HG03175 (cell line): Measurements from ENCODE around the gene MRPL38.
A peak's percentile ranks its signal among the peaks of the same experiment; 100 is the strongest.
"Not testable (repeated sequence)": the region's sequence is repeated elsewhere in the genome, so short reads cannot be mapped to it uniquely, and the experiment has no call there.

Source experiments
- ATAC-seq: cut with Tn5 transposase; IDR thresholded peaks from one replicate; pipeline ENCODE4 v1.9.1; 2021; ENCODE audit warnings: mild to moderate bottlenecking, moderate library complexity; ENCODE audit not compliant: unreplicated experiment

The MRPL38 gene

DNA sequence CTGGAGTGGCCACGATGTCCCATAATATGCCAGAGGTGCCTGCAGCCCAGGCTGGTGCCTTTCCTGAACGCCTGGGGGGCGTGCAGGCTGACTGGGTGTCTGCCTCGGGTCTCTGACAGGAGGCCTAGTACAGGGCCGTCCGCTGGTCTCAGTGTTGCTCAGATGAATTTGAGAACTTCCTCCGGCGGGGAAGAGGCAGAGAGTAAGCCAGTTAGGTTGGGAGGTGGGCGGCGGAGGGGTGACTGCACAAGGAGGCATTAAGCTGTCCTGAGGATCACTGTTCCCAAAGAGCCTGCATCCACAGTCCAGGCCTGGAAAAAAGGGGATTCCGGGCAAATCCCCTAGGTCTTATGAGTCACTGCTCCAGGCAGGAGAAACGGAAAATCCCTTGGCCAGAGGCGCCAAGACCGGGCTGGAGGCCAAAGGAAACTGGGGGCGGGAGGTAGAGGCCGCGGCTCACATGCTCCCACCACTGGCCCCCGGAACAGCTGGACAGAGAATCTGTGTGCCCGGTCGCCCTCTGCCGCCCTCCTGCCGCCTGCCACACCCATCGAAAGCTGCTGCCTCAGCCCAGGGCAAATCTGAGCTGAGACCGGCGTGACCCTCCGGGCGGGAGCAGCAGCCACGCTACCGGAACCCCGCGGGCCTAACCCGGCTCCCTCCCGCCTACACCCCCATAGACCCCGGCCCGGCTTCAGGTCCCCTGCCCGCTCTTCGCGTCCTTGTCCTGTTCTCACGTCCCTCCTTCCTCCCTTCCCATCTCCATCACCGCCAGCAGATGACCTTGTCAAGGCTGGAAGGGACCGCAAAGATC is 27.5 kb downstream of the MRPL38 start:
- ATAC-seq = no peak

DNA sequence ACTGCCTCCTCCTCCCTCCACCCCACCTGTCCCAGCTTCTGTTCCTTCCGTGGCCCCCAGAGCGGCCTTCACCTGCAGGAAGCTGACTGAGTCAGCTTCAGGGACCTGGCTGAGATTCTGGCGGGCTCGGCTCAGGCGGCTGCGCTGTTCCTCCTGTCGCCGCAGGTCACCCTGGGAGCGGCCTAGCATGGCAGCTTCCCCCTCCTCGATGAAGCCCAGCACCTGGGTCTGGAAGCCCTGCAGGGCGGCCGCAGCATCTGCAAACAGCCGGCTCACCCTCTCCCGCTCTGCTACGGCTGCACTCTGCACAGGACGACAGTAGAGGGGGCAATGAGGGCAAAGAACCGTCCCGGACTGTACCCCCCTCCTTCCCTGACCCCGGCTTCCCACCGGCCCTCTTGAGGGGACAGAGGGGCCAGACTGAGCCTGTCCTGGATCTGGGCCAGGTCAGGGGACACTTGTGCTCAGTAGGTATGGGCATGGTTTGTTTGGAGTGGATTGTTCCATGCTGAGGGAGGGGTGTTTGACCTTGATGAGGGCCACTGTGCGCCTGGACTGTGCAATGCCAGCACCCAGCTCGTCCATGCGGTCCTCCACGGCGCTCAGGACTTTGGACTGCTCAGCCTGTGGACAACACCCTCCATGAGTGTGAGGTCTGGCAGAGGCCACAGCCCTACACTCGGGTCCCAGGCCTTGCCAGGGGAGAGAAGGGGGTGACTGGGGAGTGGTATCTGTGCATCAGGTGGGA is 28.3 kb downstream of the MRPL38 start:
- no peak for ATAC-seq

GRCh38 chr17:75875940-75876189 is 28.8 kb downstream of the MRPL38 start:
- ATAC-seq = no peak

- no peak for ATAC-seq
Observed at GRCh38 chr17:75875182-75875939, 29.3 kb downstream of the MRPL38 start.

DNA sequence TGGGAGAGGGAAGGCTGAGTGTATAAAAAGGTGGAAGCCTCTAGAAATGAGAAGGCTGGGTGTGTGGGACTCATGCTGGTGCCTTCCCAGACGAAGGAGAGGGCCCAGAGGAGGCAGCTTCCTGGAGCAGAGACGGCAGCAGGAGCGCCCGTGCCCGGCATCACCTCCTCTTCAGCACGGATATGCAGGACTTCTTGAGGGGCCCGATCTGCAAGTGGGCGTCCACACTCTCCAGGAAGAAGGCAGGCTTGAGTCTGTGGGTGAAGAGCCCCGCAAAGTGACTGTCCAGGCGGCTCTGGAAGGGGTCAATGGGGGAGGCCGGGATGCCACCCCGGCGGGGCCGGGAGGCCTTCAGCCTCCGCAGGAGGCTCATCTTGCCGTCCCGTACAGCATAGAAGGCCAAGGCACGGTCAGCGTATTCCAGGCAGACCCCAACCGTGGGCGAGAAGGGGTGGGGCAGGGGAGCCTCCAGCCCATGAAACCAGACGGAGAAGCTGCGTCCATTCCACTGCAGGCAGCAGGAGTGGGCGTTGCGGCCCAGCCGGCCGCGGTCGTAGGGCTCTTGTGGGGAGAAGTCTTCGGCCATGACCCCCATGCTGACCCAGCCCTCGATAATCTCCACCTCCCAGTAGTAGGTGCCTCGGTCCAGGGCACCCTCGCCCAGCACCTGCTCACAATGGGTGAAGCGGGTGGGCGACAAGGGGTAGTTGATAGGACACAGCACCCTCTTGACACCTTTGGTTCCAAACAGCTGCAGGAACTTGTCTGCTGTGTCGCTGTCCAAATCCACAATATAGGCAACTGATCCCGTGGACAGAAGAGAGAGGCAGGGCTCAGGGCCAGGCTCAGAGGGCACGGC is 30.1 kb downstream of the MRPL38 start:
- ATAC-seq = no peak

DNA sequence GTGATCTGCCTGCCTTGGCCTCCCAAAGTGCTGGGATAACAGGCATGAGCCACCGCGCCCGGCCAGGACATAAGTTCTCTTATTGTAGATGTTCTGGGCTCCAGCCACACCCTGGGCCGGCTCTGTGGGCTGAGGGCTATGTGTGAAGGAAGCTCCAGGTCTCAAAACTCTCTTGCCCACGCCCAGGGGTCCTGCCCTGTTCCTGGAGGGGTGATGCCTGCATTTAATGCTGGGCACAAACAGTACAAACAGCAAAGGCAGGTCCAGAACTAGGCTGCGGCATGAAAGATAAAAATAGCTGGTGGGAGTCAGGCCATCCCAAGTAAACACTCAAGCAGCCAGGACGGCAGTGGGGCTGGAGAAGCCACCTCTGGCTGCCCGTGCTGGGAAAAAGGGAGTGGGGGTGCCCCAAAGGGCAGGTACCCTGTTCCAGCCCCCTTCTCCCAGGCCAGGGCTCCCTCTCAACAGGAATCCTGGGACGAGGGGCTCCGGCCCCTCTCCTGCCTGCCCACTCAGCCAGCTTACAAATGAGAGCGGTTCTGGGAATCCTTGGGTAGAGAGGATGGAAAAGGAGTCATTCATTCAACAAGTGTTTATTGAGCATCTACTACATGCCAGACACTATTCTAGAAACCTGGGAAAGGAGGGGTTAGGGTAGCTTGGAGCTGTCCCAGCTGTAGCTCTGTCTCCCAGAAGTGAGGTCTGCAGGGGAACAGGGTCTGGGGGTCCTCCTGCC is 30.9 kb downstream of the MRPL38 start:
- no peak for ATAC-seq

- no peak for ATAC-seq
Observed at GRCh38 chr17:75872434-75873351, 32.0 kb downstream of the MRPL38 start.

DNA sequence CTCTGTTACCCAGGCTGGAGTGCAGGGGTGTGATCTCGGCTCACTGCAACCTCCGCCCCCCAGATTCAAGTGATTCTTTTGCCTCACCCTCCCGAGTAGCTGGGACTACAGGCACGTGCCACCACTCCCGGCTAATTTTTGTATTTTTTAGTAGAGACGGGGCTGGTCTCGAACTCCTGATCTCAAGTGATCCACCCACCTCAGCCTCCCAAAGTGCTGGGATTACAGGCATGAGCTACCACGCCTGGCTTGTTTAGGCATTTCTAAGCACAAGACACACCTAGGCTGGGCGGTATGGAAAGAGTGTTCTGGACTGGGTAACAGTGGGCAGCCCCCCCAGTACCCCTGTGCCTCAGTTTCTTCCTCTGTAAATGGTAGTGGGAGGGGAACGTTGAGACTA is 34.5 kb downstream of the MRPL38 start:
- not testable (repeated sequence) for ATAC-seq

DNA sequence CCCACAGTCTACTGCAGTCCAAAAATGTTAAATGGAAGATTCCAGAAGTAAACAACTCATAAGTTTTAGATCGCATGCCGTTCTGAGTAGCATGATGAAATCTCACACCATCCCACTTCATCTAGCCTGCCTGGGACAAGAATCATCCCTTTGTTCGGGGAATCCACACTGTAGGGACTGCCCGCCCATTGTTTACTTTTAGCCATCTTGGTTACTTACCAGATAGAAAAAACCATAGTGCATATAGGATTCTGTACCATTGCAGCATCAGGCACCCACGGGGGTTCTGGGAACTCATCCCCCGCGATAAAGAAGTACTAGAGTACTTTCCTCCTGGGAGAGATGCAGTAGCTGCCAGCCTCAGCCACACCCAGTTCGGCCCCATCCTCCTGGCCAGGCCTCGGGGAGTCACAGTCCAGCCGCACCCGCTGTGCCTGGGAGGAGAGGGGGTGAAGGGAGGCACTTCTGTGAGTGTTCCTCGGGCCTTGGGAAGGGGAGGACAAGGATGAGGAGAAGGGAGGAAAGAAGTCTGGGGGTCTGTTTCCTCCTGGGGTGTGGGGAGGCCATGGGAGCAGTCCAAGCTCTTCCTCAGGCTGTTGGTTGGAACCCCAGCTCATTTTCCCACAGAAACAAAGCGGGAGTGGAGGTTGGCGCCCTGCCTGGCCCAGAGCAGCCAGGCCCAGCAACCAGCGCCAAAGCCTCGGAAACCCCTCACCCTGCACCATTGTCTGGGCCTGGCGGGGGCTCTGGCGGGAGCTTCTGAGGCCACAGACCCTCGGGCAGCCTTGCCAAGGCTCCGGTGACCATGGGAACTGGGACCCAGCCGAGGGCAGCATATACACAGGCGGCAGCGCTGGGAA is 35.2 kb downstream of the MRPL38 start:
- no peak for ATAC-seq

GRCh38 chr17:75868730-75869281 is 35.9 kb downstream of the MRPL38 start:
- not testable (repeated sequence) for ATAC-seq

DNA sequence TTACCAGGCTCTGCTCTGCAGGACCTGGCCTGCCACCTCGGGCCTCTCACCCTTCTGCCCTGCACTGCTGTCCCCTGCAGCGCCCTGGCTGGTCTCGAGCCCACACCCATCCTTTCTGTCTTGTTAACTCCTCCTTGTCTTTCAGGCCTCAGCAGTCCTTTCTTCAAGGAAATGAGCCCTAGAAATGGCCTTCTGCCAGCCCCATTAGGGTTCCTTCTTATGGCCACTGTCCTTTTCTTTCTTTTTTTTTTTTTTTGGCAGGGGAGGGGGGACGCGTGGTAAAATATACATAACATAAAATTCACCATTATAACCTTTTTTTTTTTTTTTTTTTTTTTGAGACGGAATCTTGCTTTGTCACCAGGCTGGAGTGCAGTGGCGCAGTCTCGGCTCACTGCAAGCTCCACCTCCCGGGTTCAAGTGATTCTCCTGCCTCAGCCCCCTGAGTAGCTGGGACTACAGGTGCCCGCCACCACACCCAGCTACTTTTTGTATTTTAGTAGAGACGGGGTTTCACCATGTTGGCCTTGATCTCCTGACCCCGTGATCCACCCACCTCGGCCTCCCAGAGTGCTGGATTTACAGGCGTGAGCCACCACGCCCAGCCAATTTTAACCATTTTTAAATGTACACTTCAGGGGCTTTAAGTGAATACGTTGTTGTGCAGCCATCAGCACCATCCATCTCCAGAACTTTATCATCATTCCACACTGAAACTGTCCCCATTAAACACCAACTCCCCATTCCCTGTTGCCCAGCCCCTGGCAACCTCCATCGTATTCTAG is 39.1 kb downstream of the MRPL38 start:
- not testable (repeated sequence) for ATAC-seq

GRCh38 chr17:75864887-75865286 is 39.8 kb downstream of the MRPL38 start:
- peak; percentile 17 for ATAC-seq

GRCh38 chr17:75864448-75864871 is 40.2 kb downstream of the MRPL38 start:
- peak; percentile 85 for ATAC-seq

GRCh38 chr17:75861927-75862317 is 42.8 kb downstream of the MRPL38 start:
- no peak for ATAC-seq

- not testable (repeated sequence) for ATAC-seq
Observed at GRCh38 chr17:75859358-75859757, 45.3 kb downstream of the MRPL38 start.

DNA sequence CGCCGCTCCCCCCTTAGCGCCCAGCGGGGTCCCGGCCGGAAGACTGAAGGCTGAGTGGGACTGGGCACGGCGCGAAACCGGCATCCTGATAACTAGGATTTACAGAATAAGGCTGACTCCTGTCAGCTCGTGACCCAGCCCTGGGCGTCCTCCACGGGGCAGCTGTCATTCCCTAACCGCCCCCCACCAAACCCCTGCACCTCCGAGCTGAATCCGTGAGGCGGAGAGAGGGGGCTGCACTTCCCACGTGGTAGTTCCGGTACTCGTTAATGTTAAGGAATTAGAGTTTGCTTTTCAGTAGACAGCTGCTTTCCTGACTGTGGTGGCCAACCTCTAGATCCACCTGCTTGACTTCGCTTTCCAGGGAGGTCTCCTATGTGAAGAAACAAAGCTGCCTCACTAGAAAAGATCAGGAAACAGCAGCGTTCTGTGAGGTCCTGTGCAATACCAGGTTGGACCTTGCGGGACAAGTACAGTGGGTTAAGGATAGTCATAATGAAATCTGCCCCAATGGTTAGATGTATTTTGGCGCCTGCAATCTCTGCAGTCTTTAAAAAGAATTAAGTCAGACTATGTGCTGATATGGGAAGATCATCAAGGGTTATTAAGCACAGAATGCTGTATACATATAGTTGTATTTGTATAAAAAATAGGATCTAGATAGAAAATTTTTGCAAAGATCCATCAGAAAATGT is 48.5 kb downstream of the MRPL38 start:
- no peak for ATAC-seq
